ENCODE measurements around the gene EYA4.

The EYA4 gene

DNA sequence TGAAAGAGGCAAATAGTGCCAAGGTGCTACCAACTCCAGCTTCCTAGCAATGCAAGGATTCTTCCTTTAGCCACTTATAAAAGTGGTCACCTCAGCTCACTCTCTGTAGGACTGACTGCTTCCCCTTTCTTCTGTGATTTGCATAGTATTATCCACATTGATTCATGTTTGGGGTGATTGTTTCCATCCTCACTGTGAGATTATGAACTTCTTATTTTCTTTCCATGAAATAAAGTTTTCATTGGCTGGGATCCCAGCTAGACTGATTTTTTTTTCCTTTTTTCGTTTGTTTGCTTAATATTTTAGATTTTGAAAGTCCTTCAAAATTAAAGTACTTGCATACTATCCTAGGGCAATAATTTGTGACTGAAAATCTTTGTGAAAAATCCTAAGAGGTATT lies 50.5 kb downstream of the EYA4 start:
- no peak for DNase-seq

DNA sequence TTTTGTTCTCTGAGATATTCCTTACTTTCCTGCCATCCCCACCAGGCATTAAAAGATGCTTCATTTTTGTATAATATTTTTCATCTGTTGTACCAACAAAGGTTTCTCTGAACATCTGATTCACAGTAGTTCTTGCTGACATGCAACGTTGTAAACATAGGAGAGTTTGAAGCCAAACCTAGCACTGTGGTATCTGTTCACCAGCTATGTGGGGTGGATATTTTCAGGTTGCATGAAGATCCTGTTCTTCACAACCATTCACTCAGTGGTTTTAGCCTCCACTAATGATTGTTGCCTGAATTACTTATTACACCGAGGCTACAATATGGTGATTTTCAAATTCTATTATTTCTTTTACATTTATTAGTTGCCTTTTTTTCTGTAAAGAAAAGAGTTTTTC lies 56.5 kb downstream of the EYA4 start:
- DNase-seq, result no peak

DNA sequence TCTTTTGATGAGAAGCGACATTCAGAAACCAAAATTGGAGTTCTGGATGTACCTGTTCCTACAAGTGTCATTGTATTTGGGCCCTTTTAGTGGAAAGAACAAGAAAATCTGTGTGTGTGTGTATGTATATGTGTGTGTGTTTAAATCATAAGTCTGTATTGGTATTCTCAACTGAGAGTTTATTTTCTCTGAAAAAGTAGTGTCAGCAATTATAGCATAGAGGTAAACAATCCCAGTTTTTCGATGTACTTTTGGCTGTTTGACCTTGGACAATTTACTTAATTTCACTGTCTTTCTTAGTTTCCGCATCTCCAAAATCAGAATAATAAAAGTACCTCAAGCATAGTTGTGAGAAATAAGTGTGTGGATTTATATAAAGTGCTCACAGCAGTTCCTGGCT lies 57.2 kb downstream of the EYA4 start:
- DNase-seq, result no peak

DNA sequence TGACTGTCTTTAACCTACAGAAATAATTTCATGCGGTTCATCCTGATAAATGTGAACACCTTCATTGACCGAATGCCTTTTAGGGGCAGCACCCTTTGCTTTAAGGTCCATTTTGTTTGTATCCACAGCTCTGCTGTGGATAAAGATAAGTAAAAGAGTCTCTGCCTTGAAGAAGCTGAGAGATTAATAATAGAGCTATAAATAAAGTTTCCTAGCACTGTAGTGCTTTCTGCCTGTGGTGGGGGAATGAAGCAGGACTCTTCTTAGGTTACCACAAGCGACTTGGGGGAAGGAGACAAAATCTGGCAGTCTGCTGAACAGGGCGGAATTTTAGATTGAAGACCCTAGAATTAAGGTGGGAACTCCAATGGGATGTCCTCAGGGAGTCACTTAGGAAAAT lies 57.6 kb downstream of the EYA4 start:
- no peak for DNase-seq

DNA sequence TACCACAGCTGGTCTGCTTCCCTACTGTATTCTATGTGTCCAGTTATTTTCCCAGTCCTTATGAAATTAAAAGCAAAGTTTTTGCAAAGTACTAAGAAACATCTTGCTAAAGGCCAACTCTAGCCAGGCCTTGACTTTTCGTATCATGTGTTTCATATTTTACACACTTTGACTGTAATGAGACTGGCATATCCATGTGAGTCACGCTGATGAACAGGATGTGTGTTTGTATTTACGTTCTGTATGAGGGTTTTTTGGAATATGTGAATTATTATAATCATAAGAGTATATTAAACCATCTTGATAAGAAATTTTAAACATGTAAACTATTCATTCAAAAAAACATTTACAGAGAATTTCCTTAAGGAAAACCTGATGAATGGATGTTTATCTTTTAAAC lies 59.7 kb downstream of the EYA4 start:
- DNase-seq, result no peak

DNA sequence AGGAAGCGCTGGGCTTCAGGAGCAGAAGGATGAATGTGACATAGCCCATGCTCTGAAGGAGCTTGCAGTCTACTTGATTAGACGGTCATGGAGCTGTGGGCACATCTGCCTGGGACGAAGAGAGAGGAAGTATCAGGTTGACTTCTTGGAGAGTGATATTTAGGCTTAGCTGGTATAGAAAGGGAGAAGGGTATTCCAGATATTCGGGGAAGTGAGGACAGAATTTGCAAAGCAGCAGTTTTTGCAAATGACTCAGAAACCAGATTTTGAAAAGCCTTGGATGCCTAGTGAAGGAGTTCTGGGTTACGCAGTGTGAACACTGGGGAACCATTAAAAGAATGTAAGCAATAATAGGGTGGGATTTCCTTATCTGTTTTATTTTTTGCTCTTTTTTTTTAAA lies 60.7 kb downstream of the EYA4 start:
- DNase-seq, result no peak

DNA sequence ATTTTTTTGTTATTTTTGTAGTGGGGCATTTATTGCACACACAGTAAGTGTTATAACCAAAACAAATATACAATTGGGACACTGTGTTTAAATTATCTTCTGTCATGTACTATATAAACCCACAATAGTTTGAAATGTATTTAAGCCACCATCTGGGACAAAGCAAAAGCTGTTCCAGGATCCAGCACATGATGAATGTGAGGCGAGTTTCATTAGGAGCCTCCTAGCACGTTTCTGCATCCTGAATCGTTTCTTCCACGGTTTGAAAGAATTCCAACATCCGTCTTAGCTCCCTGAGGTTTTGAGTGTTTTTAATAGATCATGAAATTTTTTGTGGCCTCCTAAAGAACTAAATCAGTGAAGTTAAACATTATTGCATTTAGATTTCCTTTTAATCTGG lies 65.8 kb downstream of the EYA4 start:
- no peak for DNase-seq

DNA sequence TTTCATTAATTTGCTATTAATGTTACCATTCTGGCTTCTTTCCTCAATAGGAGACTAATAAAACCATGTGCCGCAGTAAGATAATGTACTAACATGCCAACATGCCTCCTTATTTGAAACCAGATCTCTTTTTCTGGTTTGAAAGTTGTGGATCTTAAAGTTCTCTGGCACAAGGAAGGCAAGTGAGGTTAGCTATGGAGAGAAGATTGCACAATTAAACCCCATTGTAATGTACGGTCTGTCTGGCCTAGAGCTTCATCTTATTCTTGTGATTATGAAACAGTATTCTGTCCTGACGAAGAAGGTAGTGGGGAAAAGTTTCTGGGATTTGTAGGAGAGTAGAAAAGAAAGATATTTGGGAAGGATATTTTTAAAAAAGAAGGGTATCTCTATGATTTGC lies 68.4 kb downstream of the EYA4 start:
- DNase-seq, result no peak

DNA sequence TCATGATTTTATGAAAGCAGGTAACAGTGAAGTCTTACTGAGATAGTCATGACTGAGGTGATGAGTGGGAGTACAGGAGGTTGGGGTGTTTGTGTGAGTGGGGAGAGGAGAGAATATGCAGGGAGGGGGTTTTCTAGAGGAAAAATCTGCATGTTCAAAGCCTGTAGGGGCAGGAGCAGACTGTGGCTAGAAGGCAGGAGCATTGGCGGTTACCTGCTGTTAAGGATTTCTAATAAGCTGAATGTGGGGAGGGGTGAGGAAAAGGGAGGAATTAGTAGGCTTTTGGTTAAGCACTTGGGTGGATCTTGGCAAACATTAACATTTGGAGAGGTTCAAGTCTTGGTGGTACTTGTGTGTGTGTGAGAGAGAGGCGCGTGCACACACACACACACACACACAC lies 70.8 kb downstream of the EYA4 start:
- no peak for DNase-seq

DNA sequence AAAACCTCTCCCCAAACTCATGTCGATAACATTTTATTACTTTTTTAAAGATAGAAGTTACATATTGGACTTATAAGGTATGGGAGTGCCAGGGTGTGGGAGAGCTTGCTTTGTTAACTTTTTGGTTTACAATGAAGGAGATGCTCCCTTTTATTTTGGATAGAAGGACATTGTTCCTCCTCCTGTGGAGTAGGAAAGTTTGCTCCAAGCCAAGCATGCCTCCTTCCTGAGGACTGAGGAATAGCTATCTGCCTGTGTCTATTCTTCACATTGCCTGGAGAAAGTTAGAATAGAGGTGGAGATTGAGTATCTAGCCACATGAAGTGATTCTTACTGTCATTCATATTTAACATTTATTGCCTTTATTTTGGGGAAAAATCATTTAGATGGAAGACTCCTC lies 71.9 kb downstream of the EYA4 start:
- DNase-seq, result no peak

DNA sequence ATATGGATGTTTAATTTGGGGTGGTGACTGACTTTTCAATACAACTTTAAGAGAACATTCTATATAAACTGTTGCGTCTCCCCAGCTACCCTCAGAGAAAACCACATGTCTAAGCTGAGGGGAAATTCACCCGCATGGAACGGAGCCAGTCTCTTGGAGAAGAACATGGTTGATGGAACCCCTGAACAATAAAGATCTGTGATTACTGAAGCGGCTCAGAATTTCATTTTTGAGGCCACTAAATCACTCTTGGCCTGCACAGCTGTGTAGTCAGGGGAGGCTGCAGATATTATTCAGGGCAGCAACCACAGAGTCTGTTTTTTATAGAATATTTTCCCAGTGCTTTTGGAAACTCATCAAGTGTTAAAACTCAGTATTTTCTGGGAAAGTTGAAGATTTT lies 73.8 kb downstream of the EYA4 start:
- DNase-seq, result no peak

DNA sequence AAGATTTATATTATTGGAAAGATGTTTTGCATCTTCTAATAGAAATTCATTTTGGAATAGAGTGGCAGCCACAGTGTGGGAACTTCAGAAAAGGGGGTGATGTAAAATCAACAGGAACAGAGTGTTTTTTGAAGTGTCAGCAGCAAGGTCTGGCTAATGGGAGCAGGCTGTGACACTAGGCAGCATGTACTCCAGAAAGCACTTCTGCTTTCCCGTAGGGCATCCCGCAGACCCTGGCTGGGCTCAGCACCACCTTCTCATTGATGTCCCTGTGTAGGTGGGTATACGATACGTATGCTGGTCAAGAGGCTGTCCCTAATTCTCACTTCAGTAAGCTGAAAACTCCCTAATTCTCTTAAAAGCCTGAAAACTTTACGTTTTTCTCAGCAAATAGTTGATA lies 74.7 kb downstream of the EYA4 start:
- no peak for DNase-seq

DNA sequence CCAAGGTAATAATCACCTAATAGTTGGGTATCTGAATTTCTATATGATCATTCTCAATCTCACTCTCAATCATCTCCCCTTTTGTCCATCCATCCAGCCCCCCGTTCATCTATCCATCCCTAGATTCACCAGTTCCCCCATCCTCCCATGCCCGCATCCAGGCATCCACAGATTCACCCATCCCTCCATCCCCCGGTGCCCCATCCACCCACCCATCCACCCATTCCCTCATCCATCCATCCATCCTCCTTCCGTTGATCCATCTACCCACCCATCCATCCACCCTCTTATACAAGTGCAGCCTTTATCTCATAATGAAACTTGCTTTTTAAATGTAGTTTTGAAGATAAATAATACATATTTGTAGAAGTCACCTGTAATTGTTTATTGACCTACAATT lies 76.5 kb downstream of the EYA4 start:
- DNase-seq, result no peak

DNA sequence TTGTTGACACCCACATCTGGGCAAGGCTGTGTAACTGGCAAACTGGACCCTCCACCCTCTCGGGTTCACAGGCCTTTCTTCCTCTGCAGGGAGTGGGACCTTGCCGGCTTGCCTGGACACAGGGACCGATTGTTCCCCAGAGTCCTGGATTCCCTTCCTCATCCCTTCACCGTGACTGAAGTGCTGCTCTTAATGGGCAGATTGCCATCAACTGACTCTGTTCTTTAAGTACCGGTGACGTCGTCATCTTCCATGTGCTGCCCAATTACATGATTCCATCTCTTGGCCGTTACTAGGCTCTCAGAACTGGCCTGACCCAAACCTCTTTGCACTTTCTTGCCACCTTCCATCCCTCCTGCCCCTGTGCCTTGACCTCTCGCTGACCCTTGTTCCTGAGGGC lies 85.4 kb downstream of the EYA4 start:
- no peak for DNase-seq

DNA sequence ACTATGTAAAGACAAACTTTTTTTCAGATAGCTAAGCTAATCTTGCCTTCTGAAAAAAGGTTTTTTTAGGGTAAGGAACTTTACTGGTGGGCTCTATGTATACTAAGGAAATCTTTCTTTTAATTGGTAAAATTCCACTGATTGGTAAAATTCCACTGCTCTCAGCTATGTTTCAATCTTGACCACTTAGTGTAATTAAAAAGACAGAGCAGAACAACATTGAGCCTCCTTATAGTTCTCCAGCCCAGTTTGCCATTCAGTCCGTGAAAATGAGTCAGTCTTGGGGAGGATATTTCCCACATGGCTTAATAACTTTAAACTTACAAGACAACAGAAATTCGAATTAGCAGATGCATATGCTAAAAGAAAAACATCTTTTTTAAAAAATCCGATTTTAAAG lies 92.7 kb downstream of the EYA4 start:
- no peak for DNase-seq

DNA sequence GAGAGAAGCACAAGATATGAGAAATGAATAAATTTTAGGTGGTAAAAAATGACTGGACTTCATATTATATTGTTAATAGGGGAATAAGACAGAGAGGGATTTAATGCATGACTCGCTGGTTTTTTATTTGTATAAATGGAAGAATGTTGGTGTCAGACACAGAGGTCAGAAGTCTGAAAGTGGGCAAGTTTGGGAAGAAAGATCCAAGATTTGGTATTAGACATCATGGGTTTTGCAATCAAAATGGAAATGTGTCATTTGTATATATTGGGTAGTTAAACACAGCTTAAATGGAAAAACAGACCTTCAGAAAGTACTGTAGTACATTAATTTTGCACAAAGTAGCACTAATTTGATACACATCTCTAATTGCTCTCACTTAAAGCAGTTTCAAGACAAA lies 96.2 kb downstream of the EYA4 start:
- no peak for DNase-seq

DNA sequence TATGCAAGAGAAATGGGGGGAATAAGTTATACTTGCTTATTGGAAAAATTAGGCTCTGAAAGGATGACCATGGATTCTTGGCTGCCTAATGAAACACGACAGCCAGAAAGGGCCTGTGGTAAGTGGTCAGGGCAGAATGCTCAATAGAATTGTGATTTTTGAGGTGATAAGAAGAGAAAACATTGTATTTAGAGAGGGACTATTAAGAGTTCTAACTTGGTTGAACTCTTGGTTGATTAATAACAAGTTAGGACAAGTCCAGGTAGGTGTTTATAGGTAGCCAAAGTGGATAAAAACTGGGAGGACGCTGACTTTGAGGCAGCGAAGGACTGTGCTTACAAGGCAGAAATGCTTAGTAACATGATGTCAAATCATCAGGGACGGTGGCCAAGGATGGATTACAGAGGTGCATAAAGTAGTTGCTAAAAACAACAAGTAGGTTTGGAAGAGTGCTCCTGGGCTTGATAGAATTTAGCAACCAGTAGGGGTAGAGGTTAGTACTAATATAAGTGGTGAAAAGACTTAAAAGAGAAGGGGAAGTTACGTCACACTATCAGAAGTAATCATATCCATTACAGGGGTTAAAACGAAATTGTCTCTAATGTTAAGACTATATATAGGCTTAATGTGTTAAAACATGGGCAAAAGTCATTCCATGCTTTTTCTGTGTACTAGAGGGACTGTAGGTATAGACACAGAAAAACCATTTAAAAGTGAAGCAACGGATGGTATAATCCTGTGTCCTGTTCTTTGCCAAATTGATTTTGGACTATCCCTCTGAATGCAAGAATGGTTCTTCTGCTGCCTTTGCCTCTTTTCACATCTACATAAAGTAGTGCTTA lies 98.6 kb downstream of the EYA4 start:
- DNase-seq, result no peak

DNA sequence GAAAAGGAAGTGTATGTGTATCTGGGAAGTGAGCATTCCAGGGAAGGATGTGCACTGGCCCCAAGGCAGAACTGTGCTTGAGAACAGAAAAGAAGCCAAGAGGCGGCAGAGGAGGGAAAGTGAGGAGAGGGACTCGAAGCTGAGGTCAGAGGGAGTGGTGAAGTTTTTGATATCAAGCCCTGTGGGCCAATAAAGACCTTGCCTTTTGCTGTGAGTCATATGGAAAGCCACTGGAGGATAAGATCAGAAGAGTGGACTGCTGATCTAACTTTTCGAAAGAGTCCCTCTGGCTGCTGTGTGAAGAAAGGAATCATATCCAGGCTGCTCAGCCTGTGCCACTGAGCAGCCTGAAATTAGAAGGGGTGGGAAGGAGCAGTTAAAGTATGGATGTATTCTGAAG lies 99.4 kb downstream of the EYA4 start:
- DNase-seq, result no peak

DNA sequence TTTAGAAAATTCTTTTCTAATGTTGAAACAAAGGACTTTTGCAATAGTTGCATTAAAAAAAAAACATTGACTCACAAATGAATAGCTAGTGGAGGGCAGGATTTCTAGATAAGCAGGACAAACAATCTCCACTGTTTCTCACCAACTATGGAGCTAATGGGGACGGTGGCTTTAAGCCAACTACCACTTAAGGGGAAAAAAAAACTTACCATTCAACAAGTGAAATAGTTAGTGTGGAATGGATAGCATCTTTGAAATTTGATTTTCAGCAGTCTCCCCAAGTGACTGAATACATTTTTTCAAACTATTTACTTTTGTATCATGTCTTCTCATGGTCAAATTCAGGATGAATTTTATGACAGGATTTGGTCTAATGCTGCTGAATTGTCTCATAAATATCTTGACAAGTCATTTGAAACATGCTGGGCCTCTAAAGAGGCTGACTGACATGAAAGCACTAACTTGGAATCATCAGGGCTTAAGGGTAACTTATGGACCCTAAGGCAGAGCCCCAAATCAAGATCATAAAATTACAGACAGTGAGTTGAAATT lies 100.5 kb downstream of the EYA4 start:
- DNase-seq, result no peak

DNA sequence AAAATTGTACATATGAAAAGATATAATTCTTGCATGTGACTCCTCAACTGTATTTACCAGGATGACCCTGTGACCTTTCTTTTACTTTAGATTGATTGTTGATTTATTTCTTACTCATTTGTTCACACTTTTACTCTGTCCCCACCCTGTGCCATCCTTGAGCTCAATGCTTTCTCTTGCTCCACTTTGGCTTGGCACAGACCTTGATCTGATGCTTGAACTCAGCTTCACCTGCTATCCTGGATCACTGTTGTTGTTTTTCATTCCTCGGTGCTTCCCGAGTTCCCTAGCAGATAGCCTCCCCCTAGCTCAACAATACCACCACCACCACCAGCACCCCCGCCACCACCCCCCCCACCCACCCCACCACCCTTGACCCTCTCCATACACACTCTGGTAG lies 102.1 kb downstream of the EYA4 start:
- no peak for DNase-seq

DNA sequence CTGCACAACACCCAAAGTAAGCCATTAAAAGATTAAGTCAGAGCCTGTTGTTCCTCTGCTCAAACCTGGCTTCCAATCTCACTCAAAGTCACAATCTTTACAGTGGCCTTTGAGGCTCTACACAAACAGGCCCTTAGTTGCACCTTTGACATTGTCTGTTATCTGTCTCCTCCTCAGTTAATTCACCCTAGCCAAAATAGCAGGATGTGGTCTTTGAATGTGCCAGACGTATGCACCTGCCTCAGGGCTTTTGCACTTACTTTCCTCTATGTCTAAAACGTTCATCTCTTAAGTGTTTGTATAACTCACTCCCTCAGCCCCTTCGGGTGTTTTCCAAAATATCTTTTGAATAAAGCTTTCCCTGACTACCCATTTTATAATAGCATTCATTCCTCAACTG lies 107.7 kb downstream of the EYA4 start:
- DNase-seq, result no peak

DNA sequence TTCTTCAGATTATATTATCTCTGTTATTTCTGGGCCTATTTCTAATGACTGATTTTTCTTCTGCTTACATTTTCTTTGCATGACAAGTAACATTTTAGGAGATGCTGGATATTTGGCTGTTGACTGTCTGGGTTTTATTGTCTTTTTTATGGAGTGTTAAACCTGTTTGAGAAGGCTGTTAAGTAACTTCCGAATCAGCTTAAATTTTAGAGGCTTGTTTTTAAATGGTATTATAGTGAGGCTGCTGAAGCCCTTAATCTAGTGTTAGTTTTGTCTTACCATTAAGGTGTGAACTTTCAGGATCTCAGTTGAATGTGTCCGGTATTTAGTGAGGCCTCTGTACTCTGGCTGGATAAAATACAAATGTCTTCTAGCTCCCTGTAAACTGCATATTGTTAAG lies 109.8 kb downstream of the EYA4 start:
- no peak for DNase-seq

DNA sequence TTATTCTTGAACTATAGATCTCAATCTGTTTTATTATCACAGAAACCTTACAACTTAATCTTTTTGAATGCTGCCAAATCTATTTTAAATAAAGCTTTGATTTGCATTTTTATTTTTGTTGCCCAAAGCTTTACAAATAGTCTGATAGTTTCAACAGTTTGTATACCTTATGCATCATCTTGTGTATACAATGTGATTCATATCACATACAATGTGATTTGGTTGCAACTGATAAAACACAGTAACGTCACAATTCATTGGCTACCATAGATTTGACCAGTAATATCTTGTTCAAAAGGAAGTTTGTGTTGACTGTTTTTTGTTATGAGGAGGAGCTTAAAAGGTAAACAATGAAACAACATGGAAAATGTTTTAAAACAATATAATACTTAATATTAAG lies 110.9 kb downstream of the EYA4 start:
- no peak for DNase-seq

DNA sequence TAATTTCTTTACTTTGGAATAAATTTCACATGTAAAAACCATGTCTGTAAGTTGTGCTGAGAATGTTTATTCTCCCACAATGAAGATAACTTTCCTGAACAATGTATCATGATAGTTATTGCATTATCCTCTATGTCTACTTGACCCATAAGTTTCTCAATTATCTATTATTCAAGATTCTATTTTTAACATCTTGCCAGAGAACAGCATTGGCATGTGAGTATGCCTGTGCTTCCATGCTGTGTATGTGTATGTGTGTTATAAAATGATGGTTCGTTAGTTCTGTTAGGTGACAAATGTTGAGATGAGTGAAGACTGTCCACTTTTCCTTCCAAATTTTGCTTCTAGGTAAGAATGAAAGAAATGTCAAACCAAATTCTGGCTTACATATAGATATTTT lies 111.9 kb downstream of the EYA4 start:
- no peak for DNase-seq

DNA sequence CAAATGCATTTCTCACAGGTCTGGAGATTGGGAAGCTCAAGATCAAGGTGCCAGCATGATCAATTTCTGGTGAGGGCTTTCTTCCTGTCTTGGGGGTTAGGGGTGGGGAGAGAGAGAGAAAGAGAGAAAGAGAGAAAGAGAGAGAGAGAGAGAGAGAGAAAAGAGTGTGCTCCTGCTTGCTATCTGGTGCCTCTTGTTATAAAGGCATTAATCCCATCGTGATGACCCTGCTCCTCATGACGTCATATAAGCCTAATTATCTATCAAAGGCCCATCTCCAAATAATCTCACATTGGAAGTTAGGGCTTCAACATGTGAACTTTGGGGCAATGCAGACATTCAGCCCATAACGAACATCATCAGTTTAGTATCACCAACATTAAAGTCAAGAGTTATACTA lies 114.8 kb downstream of the EYA4 start:
- DNase-seq, result no peak

Measured in activated T-cell treated with anti-CD3 and anti-CD28 coated beads for 4 hours (primary cell).